Femur (tissue), 1 donor: ENCODE measurements around the gene BCAS3.
A peak's percentile ranks its signal among the peaks of the same experiment; 100 is the strongest.
"Not testable (repeated sequence)": the region's sequence is repeated elsewhere in the genome, so short reads cannot be mapped to it uniquely, and the experiment has no call there.

ENCODE experiments used
- DNase-seq: peaks from one replicate; pipeline ENCODE4 v3.0.0-alpha.2; 2017

BCAS3 gene

GRCh38 chr17:60891149-60891548, 213.5 kb downstream of the BCAS3 start:
- DNase-seq: no peak

- no peak for DNase-seq
Observed at GRCh38 chr17:60893475-60893874, 215.8 kb downstream of the BCAS3 start.

- no peak for DNase-seq
Observed at GRCh38 chr17:60896996-60897395, 219.3 kb downstream of the BCAS3 start.

GRCh38 chr17:60899115-60899514, 221.5 kb downstream of the BCAS3 start:
- DNase-seq: no peak

GRCh38 chr17:60900688-60901087, 223.0 kb downstream of the BCAS3 start:
- no peak for DNase-seq

GRCh38 chr17:60901242-60901641, 223.6 kb downstream of the BCAS3 start:
- no peak for DNase-seq

GRCh38 chr17:60901806-60902205, 224.2 kb downstream of the BCAS3 start:
- no peak for DNase-seq

- no peak for DNase-seq
Observed at GRCh38 chr17:60902399-60902798, 224.7 kb downstream of the BCAS3 start.

GRCh38 chr17:60904582-60904981, 226.9 kb downstream of the BCAS3 start:
- DNase-seq: no peak

GRCh38 chr17:60905709-60906108, 228.1 kb downstream of the BCAS3 start:
- DNase-seq: no peak

- DNase-seq: no peak
Observed at GRCh38 chr17:60908324-60908723, 230.7 kb downstream of the BCAS3 start.

GRCh38 chr17:60909405-60909804, 231.8 kb downstream of the BCAS3 start:
- no peak for DNase-seq

GRCh38 chr17:60910415-60910814, 232.8 kb downstream of the BCAS3 start:
- DNase-seq: no peak

GRCh38 chr17:60914078-60914477, 236.4 kb downstream of the BCAS3 start:
- no peak for DNase-seq

GRCh38 chr17:60916043-60916442, 238.4 kb downstream of the BCAS3 start:
- no peak for DNase-seq

- no peak for DNase-seq
Observed at GRCh38 chr17:60920107-60920506, 242.5 kb downstream of the BCAS3 start.

- DNase-seq: no peak
Observed at GRCh38 chr17:60923000-60923399, 245.3 kb downstream of the BCAS3 start.

- DNase-seq: no peak
Observed at GRCh38 chr17:60926466-60927183, 249.0 kb downstream of the BCAS3 start.

- DNase-seq: no peak
Observed at GRCh38 chr17:60933739-60934138, 256.1 kb downstream of the BCAS3 start.

GRCh38 chr17:60934723-60935122, 257.1 kb downstream of the BCAS3 start:
- no peak for DNase-seq

- DNase-seq: not testable (repeated sequence)
Observed at GRCh38 chr17:60935991-60936390, 258.3 kb downstream of the BCAS3 start.

- DNase-seq: no peak
Observed at GRCh38 chr17:60939318-60939717, 261.7 kb downstream of the BCAS3 start.

- DNase-seq: peak; percentile 89
Observed at GRCh38 chr17:60941028-60941427, 263.4 kb downstream of the BCAS3 start.

- no peak for DNase-seq
Observed at GRCh38 chr17:60941571-60941970, 263.9 kb downstream of the BCAS3 start.

- no peak for DNase-seq
Observed at GRCh38 chr17:60944751-60945150, 267.1 kb downstream of the BCAS3 start.
